GM13977 (cell line): Measurements from ENCODE around the gene MT2A.

Experiments
- DNase-seq: peaks from one replicate; pipeline ENCODE4 v3.0.0; 2012; ENCODE audit warnings: low spot score
- CTCF ChIP-seq: IDR thresholded peaks from 2 replicates; pipeline ENCODE4 v1.5.1; 2012; ENCODE audit warnings: mild to moderate bottlenecking, control low read depth; ENCODE audit not compliant: insufficient read depth; ENCODE audit errors: extremely low read depth, missing control alignments
- in situ Hi-C: fragments of 300-500 bp; cut with MboI; formaldehyde crosslinking; loops from one replicate; pipeline ENCODE4 v1.12.0; 2022; ENCODE audit warnings: low sequenced_read_pairs, low pct_unique_long_range_greater_than_20kb, mixed read lengths, inconsistent platforms; ENCODE audit not compliant: unreplicated experiment

Gene MT2A

GRCh38 chr16:56608043-56608875 is at the start of gene MT2A:
MT2A (plus strand) TSS chr16:56608584; CDS start chr16:56608656, 72 bp downstream.
- TF ChIP-seq CTCF = no peak
- peak; percentile 95 for DNase-seq
- in situ Hi-C loops = no loop called here

GRCh38 chr16:56559109-56559508 is 49.3 kb upstream of the MT2A start:
- in situ Hi-C loops = no loop called here
- TF ChIP-seq CTCF = no peak
- no peak for DNase-seq

- in situ Hi-C loops = no loop called here
- no peak for TF ChIP-seq CTCF
- no peak for DNase-seq
These were observed 47.9 kb upstream of the MT2A start for GRCh38 chr16:56560447-56560846.

GRCh38 chr16:56561126-56561525 is 47.3 kb upstream of the MT2A start:
- no peak for TF ChIP-seq CTCF
- no peak for DNase-seq
- in situ Hi-C loops = no loop called here

GRCh38 chr16:56564793-56565477 is 43.4 kb upstream of the MT2A start, which contains the start of gene MT4:
MT4 (plus strand) TSS chr16:56565073; CDS start chr16:56565129, 56 bp downstream.
- TF ChIP-seq CTCF = no peak
- in situ Hi-C loops = no loop called here

GRCh38 chr16:56569971-56570370 is 38.4 kb upstream of the MT2A start:
- in situ Hi-C loops = loop anchor here (10.0 kb wide), 1 partner anchor 135 kb away; no protein-coding TSS in a partner anchor
- no peak for DNase-seq
- TF ChIP-seq CTCF = no peak

More at GRCh38 chr16:56564793-56565477, 43.4 kb upstream of the MT2A start, which contains the start of gene MT4:
- DNase-seq = no peak
